Body of pancreas (tissue), 4 donors: ENCODE measurements around the gene CHCHD3. TPM values are rescaled to one million over a fixed set of nuclear protein-coding genes. Genes with fewer than 3 reads are reported as not detected.

Source experiments
- ATAC-seq: fragments of 150-250 bp; one replicate; pipeline ENCODE4 v1.9.1; 2016
- DNase-seq, 4 donors: peaks; one replicate each; pipeline ENCODE4 v3.0.0-alpha.2; 2019
- H3K27ac ChIP-seq, 4 donors: fragments of 200-600 bp; sonication (generic); 1 replicate in 3 of 4; 2 replicates in 1 of 4; pipeline versions ENCODE4 v1.5.1 to v1.6.1; 2016 to 2019; ENCODE audit warnings: mild to moderate bottlenecking in 1 of 4, mixed read lengths in 1 of 4, moderate library complexity in 1 of 4
- H3K27me3 ChIP-seq, 2 donors: fragments of 200-600 bp; sonication (generic); one replicate each; pipeline ENCODE4 v1.6.0; 2016; ENCODE audit warnings: mild to moderate bottlenecking in 1 of 2
- H3K36me3 ChIP-seq, 2 donors: fragments of 200-600 bp; sonication (generic); replicated peaks in 1 of 2; 2 replicates each; pipeline ENCODE4 v1.5.1; 2016; ENCODE audit warnings: low read depth in 2 of 2; ENCODE audit not compliant: insufficient read depth in 1 of 2
- H3K4me1 ChIP-seq: fragments of 200-600 bp; sonication (generic); one replicate; pipeline ENCODE4 v1.6.0; 2016
- H3K4me3 ChIP-seq, 2 donors: fragments of 200-600 bp; sonication (generic); 1 replicate in 1 of 2; 2 replicates in 1 of 2; pipeline ENCODE4 v1.5.1; 2016 to 2019
- H3K9me3 ChIP-seq, 3 donors: fragments of 200-600 bp; sonication (generic); 1 replicate in 2 of 3; 2 replicates in 1 of 3; pipeline ENCODE4 v1.5.1; 2016
- POLR2A ChIP-seq, 3 donors: fragments of 450-650 bp; IDR thresholded peaks; one replicate each; pipeline ENCODE4 v1.6.1; 2016; ENCODE audit warnings: antibody characterized with exemption in 3 of 3, mild to moderate bottlenecking in 2 of 3
- WGBS, 2 donors: methylation state at CpG; one replicate each; pipeline ENCODE4 v1.1.5; 2017; 5-methylcytosine and 5-hydroxymethylcytosine counted together
- intact Hi-C: fragments of 100-400 bp; cut with DNase I; formaldehyde crosslinking; loops from one replicate; pipeline ENCODE4 v1.15.1; 2023
- total RNA-seq, 2 donors: library from RNA; depleted of rRNA; stranded (reverse); fragments of >200 nt; gene quantifications; one replicate each; pipeline ENCODE4 v1.1.0, GENCODE V29; 2016
- TF ChIP-seq, protein P1 (sequence below), 7 experiments: fragments of 450-650 bp in 4 of 7; fragments of 200-600 bp in 3 of 7; sonication (generic) in 3 of 7; IDR thresholded peaks; one replicate each; pipeline ENCODE4 v1.5.1; 2016 to 2019; ENCODE audit warnings: antibody characterized with exemption in 7 of 7

The CHCHD3 gene
- total RNA-seq, 2 donors from 2014 or later = 24.4 to 32.6 TPM

DNA sequence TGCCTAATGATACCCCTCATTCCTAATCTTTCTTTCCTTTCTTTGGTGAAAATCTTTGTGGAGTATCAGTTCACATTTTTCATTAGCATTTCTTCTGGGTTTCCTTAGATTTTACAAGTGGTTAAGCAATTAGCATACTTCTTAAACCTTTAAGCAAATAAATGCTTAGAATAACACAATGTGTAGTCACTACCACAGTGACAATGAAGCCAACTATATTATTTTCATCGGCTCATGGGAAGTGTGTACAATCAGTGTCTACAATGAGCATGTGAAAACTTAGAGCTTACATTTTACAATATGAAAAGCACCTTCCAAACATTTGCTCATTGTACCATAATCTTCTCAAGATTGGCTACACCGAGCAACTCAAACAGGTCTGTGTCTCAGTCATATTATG is 329.5 kb downstream of the CHCHD3 start:
- Histone ChIP-seq H3K27me3 (no peaks in the 10 kb centered on the region), H3K4me1 (peaks cover 4% of the 10 kb centered on the region), H3K27ac (no peak overlapping the region), H3K4me3 (no peak overlapping the region), H3K36me3 (no peaks in the 10 kb centered on the region), H3K9me3 (no peaks in the 10 kb centered on the region)
- no peak for TF ChIP-seq POLR2A (IDR thresholded peaks at IDR 0.05)
- ATAC-seq (no peak), DNase-seq (no peak)
- WGBS, 2 donors = 86 to 96% methylated on average over 2 of the region's 2 CpGs
- intact Hi-C loops = no loop called here

DNA sequence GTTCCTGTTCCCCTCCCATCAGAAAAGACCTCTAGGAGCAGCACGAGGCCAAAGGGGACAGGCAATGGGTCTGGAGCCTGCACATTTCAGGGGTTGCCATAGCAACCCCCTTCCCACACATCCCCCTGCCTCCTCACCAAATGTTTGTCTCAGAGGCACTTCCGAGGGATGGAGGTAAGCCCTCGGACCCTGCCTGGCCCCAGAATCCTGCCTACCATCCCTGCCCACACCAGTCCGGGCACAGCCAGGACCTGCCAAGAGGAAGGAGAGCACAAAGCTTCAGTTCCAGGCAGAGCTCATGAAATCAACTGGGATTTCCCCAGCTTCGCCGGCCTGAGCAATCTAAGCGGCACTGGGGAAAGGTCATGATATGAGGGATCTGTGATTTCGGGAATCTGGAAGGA is 330.6 kb downstream of the CHCHD3 start:
- Histone ChIP-seq H3K9me3 (no peaks in the 10 kb centered on the region), H3K4me3 (no peak overlapping the region), H3K27me3 (no peaks in the 10 kb centered on the region), H3K4me1 (peaks cover under 1% of the 10 kb centered on the region), H3K27ac (no peak overlapping the region), H3K36me3 (no peaks in the 10 kb centered on the region)
- TF ChIP-seq POLR2A (IDR thresholded peaks at IDR 0.05) = no peak
- TF ChIP-seq, protein P1, sequence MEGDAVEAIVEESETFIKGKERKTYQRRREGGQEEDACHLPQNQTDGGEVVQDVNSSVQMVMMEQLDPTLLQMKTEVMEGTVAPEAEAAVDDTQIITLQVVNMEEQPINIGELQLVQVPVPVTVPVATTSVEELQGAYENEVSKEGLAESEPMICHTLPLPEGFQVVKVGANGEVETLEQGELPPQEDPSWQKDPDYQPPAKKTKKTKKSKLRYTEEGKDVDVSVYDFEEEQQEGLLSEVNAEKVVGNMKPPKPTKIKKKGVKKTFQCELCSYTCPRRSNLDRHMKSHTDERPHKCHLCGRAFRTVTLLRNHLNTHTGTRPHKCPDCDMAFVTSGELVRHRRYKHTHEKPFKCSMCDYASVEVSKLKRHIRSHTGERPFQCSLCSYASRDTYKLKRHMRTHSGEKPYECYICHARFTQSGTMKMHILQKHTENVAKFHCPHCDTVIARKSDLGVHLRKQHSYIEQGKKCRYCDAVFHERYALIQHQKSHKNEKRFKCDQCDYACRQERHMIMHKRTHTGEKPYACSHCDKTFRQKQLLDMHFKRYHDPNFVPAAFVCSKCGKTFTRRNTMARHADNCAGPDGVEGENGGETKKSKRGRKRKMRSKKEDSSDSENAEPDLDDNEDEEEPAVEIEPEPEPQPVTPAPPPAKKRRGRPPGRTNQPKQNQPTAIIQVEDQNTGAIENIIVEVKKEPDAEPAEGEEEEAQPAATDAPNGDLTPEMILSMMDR (IDR thresholded peaks at IDR 0.05) = no peak
- 58 to 64% methylated on average over 7 to 8 of the region's 8 CpGs for WGBS, 2 donors
- ATAC-seq (no peak), DNase-seq (no peak)
- intact Hi-C loops = no loop called here

DNA sequence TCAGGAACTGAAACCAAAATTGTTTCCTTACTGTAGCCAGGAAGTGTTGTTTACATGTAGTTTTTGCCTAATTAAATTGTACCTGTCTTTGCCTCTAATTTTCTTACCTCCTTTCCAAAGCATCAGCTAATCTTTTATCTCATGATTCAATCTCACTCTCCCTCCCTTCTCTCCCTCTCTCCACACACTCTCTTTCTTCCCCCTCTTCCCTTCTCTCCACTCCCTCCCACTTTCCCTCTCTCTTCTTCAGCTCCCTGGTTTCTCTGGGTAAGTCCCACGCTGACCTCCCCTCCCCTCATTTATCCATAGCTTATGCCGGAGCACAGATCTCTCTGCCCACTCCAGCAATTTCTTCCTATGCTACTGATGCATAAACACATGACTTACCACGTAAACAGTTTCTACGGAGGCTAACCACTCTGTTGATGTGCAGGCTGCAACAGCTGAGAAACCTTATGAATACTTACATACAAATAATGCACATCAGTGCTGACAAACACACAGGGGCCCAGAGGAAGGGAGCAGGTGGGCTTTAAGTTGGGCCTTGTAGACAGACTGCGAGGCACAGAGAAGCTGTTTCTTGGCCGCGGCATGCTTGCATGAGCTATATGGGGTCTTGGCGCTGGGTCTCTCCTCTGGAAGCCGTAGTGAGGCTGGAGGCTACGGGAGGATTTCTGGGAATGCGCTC is 331.2 kb downstream of the CHCHD3 start:
- ATAC-seq (no peak), DNase-seq (no peak)
- 74 to 75% methylated on average over 7 to 11 of the region's 11 CpGs for WGBS, 2 donors
- Histone ChIP-seq H3K36me3 (no peaks in the 10 kb centered on the region), H3K27me3 (no peaks in the 10 kb centered on the region), H3K27ac (no peak overlapping the region), H3K9me3 (no peaks in the 10 kb centered on the region), H3K4me1 (no peaks in the 10 kb centered on the region), H3K4me3 (no peak overlapping the region)
- TF ChIP-seq, protein P1 (IDR thresholded peaks at IDR 0.05) = no peak
- intact Hi-C loops = no loop called here

DNA sequence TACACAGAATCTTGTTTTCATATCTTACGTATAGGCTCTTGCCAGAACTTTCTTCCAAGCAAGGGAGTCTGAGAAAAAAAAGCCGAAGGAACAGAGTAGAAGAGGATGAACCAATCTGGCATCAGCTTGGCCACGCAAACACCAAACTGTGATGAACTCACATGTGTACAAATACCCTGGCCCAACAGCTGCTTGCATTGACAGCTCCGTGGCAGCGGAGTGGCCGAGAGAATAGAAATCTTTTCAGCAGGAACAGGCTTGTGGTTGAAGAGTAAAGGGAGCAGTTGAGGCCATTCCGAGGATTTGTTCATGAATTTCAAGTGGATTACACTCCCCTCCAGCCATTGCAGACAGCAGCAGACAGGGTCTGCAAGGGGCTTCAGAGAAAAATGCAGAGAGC is 331.8 kb downstream of the CHCHD3 start:
- no peak for DNase-seq
- no peak overlapping the region for H3K4me3 ChIP-seq
- H3K36me3 ChIP-seq = no peaks in the 10 kb centered on the region
- no peaks in the 10 kb centered on the region for H3K9me3 ChIP-seq
- intact Hi-C loops = no loop called here
- H3K27ac ChIP-seq = no peak overlapping the region
- no peaks in the 10 kb centered on the region for H3K27me3 ChIP-seq
- 72 to 74% methylated on average over 7 of the region's 7 CpGs for WGBS, 2 donors
- TF ChIP-seq, protein P1 (IDR thresholded peaks at IDR 0.05) = no peak
- TF ChIP-seq POLR2A (IDR thresholded peaks at IDR 0.05) = no peak
- ATAC-seq = no peak
- no peaks in the 10 kb centered on the region for H3K4me1 ChIP-seq

DNA sequence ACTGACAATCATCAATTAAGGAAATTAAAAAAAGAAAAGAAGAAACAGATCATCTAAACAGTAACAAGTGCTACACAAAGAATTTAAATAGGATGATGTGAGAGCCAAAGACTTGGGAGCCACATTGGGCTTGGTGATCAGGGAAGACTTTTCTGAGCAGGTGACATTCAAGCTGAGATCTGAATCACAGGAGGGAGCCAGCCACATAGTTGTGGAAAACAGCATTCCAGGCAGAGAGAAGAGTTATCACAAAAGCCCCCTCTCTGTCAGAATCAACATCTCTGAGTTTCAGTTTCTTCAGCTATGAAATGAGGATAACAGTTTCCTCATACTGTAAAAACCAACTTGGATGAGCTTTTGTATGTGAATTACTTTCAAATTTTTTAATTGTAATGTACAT is 336.4 kb downstream of the CHCHD3 start:
- no peak overlapping the region for H3K27ac ChIP-seq
- no peak for ATAC-seq
- no peaks in the 10 kb centered on the region for H3K36me3 ChIP-seq
- H3K9me3 ChIP-seq = no peaks in the 10 kb centered on the region
- H3K4me3 ChIP-seq = no peak overlapping the region
- TF ChIP-seq POLR2A (IDR thresholded peaks at IDR 0.05) = no peak
- intact Hi-C loops = no loop called here
- H3K27me3 ChIP-seq = no peaks in the 10 kb centered on the region
- no peak for DNase-seq
- H3K4me1 ChIP-seq = no peaks in the 10 kb centered on the region

DNA sequence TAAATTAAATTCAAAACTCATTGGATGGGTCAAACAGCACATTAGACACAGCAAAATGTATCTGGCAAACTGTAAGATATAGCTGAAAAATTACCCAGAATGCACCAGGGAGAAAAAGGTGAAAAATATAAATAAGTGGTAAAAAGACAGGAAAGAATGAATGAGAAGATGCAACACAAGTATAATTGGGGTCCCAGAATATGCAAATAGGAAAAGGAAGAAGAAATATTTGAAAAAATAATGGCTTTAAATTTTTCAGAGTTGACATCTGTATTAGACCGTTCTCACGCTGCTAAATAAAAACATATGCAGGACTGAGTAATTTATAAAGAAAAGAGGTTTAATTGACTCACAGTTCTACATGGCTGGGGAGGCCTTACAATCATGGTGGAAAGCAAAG is 337.9 kb downstream of the CHCHD3 start:
- DNase-seq (no peak), ATAC-seq (no peak)
- Histone ChIP-seq H3K4me1 (no peaks in the 10 kb centered on the region), H3K4me3 (no peak overlapping the region), H3K27me3 (no peaks in the 10 kb centered on the region), H3K36me3 (no peaks in the 10 kb centered on the region), H3K9me3 (no peaks in the 10 kb centered on the region), H3K27ac (no peak overlapping the region)
- intact Hi-C loops = no loop called here
- 90 to 94% methylated on average over 2 of the region's 2 CpGs for whole genome bisulfite sequencing, 2 donors
- TF ChIP-seq, protein P1 (IDR thresholded peaks at IDR 0.05) = no peak
- no peak for TF ChIP-seq POLR2A (IDR thresholded peaks at IDR 0.05)
